Measurements from ENCODE around the gene ARHGEF11. TPM values are rescaled to one million over a fixed set of nuclear protein-coding genes. Genes with fewer than 3 reads are reported as not detected.

The ARHGEF11 gene
- total and polyA plus RNA-seq, 9 of the 15 experiments (the other 6 are each of a cell fraction or from before 2014, with no cell fraction given): 0.14 to 15.5 (median 9.0) TPM

DNA sequence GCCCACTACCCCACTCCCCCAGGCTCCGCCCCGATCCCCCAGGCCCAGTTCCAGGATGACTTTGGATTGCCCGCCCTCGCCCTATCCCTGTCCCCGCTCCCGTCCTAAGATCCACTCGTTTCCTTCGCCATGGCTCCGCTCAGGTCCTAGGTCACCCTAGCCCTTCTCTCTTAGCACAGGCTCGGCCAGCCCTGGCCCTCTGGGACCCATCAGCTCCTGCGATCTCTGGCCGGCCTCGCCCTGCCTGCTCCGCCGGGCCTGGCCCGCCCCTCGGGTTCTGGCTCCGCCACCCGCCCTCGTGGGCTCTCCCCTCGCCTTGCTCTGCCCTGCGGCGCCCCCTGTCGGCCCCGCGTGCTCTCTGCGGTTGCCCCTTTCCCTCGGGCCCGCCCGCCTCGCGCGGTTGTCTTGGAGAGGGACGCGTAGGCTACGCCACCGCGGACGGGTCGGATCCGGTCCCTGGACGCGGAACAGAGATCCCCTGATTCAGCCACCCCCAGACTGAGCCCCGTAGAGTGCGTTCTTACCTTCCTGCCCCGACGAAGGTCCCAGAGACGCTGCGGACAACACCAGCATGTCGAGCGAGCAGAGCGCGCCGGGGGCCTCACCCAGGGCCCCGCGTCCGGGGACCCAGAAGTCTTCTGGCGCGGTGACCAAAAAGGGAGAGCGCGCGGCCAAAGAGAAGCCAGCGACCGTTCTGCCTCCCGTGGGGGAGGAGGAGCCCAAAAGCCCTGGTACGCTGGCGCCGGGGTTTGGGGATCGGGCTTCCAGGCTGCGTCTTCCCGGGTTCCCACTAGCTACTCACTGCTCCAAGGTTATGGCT is 125.1 kb downstream of the ARHGEF11 start, which contains the start of gene LRRC71 (continued):
- TF ChIP-seq, protein P1, sequence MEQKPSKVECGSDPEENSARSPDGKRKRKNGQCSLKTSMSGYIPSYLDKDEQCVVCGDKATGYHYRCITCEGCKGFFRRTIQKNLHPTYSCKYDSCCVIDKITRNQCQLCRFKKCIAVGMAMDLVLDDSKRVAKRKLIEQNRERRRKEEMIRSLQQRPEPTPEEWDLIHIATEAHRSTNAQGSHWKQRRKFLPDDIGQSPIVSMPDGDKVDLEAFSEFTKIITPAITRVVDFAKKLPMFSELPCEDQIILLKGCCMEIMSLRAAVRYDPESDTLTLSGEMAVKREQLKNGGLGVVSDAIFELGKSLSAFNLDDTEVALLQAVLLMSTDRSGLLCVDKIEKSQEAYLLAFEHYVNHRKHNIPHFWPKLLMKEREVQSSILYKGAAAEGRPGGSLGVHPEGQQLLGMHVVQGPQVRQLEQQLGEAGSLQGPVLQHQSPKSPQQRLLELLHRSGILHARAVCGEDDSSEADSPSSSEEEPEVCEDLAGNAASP (IDR thresholded peaks at IDR 0.05): no peak
- no peak for TF ChIP-seq FOXK1 (CRISPR knock-in tag; IDR thresholded peaks at IDR 0.05; ENCODE audit: borderline replicate concordance)
- TF ChIP-seq, protein P2, sequence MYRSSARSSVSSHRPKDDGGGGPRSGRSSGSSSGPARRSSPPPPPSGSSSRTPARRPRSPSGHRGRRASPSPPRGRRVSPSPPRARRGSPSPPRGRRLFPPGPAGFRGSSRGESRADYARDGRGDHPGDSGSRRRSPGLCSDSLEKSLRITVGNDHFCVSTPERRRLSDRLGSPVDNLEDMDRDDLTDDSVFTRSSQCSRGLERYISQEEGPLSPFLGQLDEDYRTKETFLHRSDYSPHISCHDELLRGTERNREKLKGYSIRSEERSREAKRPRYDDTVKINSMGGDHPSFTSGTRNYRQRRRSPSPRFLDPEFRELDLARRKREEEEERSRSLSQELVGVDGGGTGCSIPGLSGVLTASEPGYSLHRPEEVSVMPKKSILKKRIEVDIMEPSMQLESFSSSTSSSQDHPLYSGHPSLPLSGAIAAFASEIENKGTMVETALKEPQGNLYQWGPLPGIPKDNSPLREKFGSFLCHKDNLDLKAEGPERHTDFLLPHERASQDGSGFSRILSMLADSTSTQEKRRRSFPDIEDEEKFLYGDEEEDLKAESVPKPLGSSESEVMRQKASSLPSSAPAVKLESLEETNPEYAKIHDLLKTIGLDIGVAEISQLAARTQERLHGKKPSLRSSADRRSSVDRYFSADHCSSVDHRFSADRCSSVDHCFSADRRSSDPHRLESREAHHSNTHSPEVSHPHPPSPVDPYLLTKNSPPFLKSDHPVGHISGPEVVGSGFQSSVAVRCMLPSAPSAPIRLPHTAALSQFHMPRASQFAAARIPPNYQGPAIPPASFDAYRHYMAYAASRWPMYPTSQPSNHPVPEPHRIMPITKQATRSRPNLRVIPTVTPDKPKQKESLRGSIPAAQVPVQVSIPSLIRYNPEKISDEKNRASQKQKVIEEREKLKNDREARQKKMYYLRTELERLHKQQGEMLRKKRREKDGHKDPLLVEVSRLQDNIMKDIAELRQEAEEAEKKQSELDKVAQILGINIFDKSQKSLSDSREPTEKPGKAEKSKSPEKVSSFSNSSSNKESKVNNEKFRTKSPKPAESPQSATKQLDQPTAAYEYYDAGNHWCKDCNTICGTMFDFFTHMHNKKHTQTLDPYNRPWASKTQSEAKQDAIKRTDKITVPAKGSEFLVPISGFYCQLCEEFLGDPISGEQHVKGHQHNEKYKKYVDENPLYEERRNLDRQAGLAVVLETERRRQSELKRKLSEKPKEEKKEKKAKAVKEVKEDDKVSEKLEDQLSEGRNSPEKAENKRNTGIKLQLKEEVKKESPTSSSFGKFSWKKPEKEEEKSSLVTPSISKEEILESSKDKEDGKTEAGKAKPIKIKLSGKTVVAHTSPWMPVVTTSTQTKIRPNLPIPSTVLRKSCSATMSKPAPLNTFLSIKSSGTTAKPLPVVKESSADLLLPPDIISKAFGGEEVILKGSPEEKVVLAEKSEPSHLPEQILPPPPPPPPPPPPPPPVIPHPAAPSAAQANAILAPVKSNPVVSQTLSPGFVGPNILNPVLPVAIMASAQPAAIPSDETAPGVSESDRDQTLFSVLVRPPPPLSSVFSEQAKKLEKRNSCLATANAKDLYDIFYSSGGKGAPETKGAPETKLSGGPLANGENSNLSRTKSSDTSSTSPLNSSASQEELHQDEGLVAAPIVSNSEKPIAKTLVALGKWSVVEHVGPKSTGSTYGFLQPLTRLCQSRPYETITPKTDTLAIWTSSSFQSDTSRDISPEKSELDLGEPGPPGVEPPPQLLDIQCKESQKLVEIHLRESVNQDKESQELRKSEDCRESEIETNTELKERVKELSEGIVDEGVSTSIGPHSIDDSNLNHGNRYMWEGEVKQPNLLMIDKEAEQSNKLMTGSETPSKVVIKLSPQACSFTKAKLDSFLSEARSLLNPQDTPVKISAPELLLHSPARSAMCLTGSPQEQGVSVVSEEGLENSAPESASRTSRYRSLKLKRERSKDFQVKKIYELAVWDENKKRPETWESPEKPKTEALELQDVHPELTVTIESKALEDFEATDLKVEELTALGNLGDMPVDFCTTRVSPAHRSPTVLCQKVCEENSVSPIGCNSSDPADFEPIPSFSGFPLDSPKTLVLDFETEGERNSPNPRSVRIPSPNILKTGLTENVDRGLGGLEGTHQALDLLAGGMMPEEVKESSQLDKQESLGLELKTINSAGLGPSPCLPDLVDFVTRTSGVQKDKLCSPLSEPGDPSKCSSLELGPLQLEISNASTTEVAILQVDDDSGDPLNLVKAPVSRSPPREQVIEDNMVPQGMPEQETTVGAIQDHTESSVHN (IDR thresholded peaks at IDR 0.05; ENCODE audit: borderline replicate concordance in 1 of 2, low read depth in 1 of 2): no peak
- TF ChIP-seq MAFK (IDR thresholded peaks at IDR 0.05; ENCODE audit: low read length): no peak
- TF ChIP-seq TRIM24 (IDR thresholded peaks at IDR 0.05): no peak
- TF ChIP-seq, protein P3, sequence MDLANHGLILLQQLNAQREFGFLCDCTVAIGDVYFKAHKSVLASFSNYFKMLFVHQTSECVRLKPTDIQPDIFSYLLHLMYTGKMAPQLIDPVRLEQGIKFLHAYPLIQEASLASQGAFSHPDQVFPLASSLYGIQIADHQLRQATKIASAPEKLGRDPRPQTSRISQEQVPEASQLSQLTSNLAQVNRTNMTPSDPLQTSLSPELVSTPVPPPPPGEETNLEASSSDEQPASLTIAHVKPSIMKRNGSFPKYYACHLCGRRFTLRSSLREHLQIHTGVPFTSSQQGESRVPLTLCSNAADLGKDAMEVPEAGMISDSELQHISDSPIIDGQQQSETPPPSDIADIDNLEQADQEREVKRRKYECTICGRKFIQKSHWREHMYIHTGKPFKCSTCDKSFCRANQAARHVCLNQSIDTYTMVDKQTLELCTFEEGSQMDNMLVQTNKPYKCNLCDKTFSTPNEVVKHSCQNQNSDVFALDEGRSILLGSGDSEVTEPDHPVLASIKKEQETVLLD (IDR thresholded peaks at IDR 0.05): peak; percentile 27; the same call in 1 of the 2 replicates
- TF ChIP-seq SMAD3 (CRISPR knock-in tag; conservative IDR thresholded peaks at IDR 0.05): no peak
- TF ChIP-seq KLF1 (tag; IDR thresholded peaks at IDR 0.05): peak; percentile 80; the same call in 1 of the 2 replicates
- no peak for TF ChIP-seq ILF3 (IDR thresholded peaks at IDR 0.05; ENCODE audit: borderline replicate concordance)
- no peak for TF ChIP-seq FOXA3 (CRISPR knock-in tag; conservative IDR thresholded peaks at IDR 0.05 in 1 of 2, IDR thresholded peaks at IDR 0.05 in 1 of 2)
- TF ChIP-seq SIRT6 (IDR thresholded peaks at IDR 0.05; ENCODE audit: low read depth, low read length): no peak
- TF ChIP-seq, protein P4, sequence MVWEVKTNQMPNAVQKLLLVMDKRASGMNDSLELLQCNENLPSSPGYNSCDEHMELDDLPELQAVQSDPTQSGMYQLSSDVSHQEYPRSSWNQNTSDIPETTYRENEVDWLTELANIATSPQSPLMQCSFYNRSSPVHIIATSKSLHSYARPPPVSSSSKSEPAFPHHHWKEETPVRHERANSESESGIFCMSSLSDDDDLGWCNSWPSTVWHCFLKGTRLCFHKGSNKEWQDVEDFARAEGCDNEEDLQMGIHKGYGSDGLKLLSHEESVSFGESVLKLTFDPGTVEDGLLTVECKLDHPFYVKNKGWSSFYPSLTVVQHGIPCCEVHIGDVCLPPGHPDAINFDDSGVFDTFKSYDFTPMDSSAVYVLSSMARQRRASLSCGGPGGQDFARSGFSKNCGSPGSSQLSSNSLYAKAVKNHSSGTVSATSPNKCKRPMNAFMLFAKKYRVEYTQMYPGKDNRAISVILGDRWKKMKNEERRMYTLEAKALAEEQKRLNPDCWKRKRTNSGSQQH (CRISPR knock-in tag; IDR thresholded peaks at IDR 0.05): no peak
- TF ChIP-seq HNRNPK (IDR thresholded peaks at IDR 0.05; ENCODE audit: low read depth, low read length, poor library complexity, severe bottlenecking): no peak
- TF ChIP-seq PCBP1 (IDR thresholded peaks at IDR 0.05; ENCODE audit: low read depth, low read length, poor library complexity, severe bottlenecking): no peak

All from K562 (cell line).